Measurements from ENCODE around the gene USH2A. TPM values are rescaled to one million over a fixed set of nuclear protein-coding genes. Genes with fewer than 3 reads are reported as not detected.

USH2A gene
- polyA plus RNA-seq, 2 of the 4 experiments (the other 2 are of a cell fraction), result not detected

- TF ChIP-seq FOXS1 (CRISPR knock-in tag; IDR thresholded peaks at IDR 0.05), result no peak
- TF ChIP-seq CEBPB (IDR thresholded peaks at IDR 0.05), result no peak
- TF ChIP-seq FOSB (CRISPR knock-in tag; IDR thresholded peaks at IDR 0.05), result no peak
These were observed 673.8 kb downstream of the USH2A start (continued) for GRCh38 chr1:215749414-215749813.

- Histone ChIP-seq H3K27ac (no peak overlapping the region), H3K4me2 (no peak overlapping the region), H3K9me3 (no peaks in the 10 kb centered on the region), H3K4me1 (no peaks in the 10 kb centered on the region), H3K4me3 (no peak overlapping the region)
- FAIRE-seq (no peak), DNase-seq (ENCODE audit: low read depth in 1 of 2, low spot score in 1 of 2) (no peak), ATAC-seq (no peak)
- WGBS (ENCODE audit: missing lambda C conversion rate), result 20% methylated on average over 1 of the region's 1 CpG
- TF ChIP-seq BCL3 (IDR thresholded peaks at IDR 0.05), result no peak
- no peak for TF ChIP-seq GATA3 (IDR thresholded peaks at IDR 0.05; ENCODE audit: borderline replicate concordance)
- TF ChIP-seq KDM1A (IDR thresholded peaks at IDR 0.05; ENCODE audit: low read depth), result no peak
- no peak for TF ChIP-seq CHD4 (IDR thresholded peaks at IDR 0.05; ENCODE audit: borderline replicate concordance)
- TF ChIP-seq RCOR1 (IDR thresholded peaks at IDR 0.05; ENCODE audit: low read depth, low read length), result no peak
- TF ChIP-seq, protein P1, sequence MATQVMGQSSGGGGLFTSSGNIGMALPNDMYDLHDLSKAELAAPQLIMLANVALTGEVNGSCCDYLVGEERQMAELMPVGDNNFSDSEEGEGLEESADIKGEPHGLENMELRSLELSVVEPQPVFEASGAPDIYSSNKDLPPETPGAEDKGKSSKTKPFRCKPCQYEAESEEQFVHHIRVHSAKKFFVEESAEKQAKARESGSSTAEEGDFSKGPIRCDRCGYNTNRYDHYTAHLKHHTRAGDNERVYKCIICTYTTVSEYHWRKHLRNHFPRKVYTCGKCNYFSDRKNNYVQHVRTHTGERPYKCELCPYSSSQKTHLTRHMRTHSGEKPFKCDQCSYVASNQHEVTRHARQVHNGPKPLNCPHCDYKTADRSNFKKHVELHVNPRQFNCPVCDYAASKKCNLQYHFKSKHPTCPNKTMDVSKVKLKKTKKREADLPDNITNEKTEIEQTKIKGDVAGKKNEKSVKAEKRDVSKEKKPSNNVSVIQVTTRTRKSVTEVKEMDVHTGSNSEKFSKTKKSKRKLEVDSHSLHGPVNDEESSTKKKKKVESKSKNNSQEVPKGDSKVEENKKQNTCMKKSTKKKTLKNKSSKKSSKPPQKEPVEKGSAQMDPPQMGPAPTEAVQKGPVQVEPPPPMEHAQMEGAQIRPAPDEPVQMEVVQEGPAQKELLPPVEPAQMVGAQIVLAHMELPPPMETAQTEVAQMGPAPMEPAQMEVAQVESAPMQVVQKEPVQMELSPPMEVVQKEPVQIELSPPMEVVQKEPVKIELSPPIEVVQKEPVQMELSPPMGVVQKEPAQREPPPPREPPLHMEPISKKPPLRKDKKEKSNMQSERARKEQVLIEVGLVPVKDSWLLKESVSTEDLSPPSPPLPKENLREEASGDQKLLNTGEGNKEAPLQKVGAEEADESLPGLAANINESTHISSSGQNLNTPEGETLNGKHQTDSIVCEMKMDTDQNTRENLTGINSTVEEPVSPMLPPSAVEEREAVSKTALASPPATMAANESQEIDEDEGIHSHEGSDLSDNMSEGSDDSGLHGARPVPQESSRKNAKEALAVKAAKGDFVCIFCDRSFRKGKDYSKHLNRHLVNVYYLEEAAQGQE (IDR thresholded peaks at IDR 0.05), result no peak
- TF ChIP-seq FOXS1 (CRISPR knock-in tag; IDR thresholded peaks at IDR 0.05), result no peak
- TF ChIP-seq, protein P2, sequence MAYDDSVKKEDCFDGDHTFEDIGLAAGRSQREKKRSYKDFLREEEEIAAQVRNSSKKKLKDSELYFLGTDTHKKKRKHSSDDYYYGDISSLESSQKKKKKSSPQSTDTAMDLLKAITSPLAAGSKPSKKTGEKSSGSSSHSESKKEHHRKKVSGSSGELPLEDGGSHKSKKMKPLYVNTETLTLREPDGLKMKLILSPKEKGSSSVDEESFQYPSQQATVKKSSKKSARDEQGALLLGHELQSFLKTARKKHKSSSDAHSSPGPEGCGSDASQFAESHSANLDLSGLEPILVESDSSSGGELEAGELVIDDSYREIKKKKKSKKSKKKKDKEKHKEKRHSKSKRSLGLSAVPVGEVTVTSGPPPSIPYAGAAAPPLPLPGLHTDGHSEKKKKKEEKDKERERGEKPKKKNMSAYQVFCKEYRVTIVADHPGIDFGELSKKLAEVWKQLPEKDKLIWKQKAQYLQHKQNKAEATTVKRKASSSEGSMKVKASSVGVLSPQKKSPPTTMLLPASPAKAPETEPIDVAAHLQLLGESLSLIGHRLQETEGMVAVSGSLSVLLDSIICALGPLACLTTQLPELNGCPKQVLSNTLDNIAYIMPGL (CRISPR knock-in tag; IDR thresholded peaks at IDR 0.05; ENCODE audit: borderline replicate concordance), result no peak
- TF ChIP-seq JUN (IDR thresholded peaks at IDR 0.05), result no peak
- no peak for TF ChIP-seq RFX5 (IDR thresholded peaks at IDR 0.05)
- no peak for TF ChIP-seq FOSB (CRISPR knock-in tag; IDR thresholded peaks at IDR 0.05)
- TF ChIP-seq, protein P3, sequence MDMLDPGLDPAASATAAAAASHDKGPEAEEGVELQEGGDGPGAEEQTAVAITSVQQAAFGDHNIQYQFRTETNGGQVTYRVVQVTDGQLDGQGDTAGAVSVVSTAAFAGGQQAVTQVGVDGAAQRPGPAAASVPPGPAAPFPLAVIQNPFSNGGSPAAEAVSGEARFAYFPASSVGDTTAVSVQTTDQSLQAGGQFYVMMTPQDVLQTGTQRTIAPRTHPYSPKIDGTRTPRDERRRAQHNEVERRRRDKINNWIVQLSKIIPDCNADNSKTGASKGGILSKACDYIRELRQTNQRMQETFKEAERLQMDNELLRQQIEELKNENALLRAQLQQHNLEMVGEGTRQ (IDR thresholded peaks at IDR 0.05), result no peak
- no peak for TF ChIP-seq KDM5A (IDR thresholded peaks at IDR 0.05)
- no peak for TF ChIP-seq POLR2A (IDR thresholded peaks at IDR 0.05; ENCODE audit: low read length)
- TF ChIP-seq RARB (CRISPR knock-in tag; IDR thresholded peaks at IDR 0.05), result no peak
- no peak for TF ChIP-seq ATOH8 (CRISPR knock-in tag; IDR thresholded peaks at IDR 0.05; ENCODE audit: low read depth)
- TF ChIP-seq MAX (IDR thresholded peaks at IDR 0.05), result no peak
- ChIA-PET CTCF (no interaction called here), POLR2A (no interaction called here)
These were observed 674.8 kb downstream of the USH2A start for GRCh38 chr1:215748431-215748830.
